ENCODE results near the gene MRPL9. TPM values are rescaled to one million over a fixed set of nuclear protein-coding genes. Genes with fewer than 3 reads are reported as not detected.

The MRPL9 gene
- total RNA-seq, 6 experiments from 2014 or later: 21.3 to 35.7 (median 28.4) TPM

GRCh38 chr1:151715726-151716404 lies 47.4 kb downstream of the MRPL9 start:
- WGBS (ENCODE audit: insufficient coverage, low coverage, low lambda C conversion rate, missing lambda C conversion rate): 57% methylated on average over 10 of the region's 17 CpGs
- Histone ChIP-seq H3K4me3 (no peak overlapping the region), H3K4me1 (no peaks in the 10 kb centered on the region), H3K36me3 (no peaks in the 10 kb centered on the region), H3K9me3 (no peaks in the 10 kb centered on the region), H3K27ac (no peak overlapping the region), H3K27me3 (no peaks in the 10 kb centered on the region)
- DNase-seq (no peak), ATAC-seq (no peak)
- TF ChIP-seq POLR2A (IDR thresholded peaks at IDR 0.05) (no peak), CTCF (IDR thresholded peaks at IDR 0.05) (no peak)
- intact Hi-C loops (cut with DNase I): no loop called here

DNA sequence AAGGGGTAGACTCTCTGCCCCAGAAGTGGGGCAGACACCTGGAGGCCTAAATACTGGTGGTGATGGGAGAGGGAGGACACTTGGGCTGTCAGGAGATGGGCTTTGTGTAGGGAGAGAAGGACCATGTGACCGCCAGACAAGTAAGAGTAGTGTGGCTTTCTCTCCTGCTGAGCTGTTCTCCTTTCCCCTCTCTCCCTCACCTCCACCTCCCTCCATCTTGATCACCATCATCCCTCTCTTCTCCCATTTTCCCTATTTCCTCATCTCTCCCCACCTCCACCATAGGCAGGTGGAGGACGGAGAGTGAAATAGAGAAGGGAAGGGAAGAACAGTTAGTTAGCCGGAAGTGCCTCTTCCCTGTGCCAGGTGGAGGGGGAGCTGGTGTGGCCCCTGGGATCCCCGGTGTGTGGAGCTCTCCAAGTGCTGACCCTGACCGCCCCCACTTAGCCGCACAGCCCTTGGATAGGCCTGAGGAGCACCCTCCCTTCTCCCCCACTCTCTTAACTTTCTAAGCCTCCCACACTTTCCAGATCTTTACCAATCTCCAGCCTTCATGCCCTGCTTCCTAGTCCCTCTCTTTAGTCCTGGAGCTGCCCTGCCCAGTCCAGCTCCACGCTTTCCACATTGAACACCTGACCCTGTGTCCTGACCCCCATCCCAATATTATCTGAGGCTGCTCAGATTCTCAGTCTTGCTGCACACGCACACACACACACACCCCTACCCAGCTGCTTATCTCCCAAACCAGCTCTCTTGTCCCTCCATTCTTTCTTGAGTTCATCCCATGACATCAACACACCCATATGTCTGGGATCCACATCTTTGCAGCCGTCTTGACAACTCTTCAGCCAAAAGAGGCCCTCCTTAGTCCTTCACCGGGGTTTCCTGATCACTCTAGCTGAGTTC lies 48.2 kb downstream of the MRPL9 start:
- Histone ChIP-seq H3K4me3 (no peak overlapping the region), H3K9me3 (no peaks in the 10 kb centered on the region), H3K27ac (no peak overlapping the region), H3K4me1 (no peaks in the 10 kb centered on the region), H3K36me3 (no peaks in the 10 kb centered on the region), H3K27me3 (no peaks in the 10 kb centered on the region)
- WGBS (ENCODE audit: insufficient coverage, low coverage, low lambda C conversion rate, missing lambda C conversion rate): 70% methylated on average over 10 of the region's 10 CpGs
- no peak for TF ChIP-seq CTCF (IDR thresholded peaks at IDR 0.05)
- no peak for TF ChIP-seq POLR2A (IDR thresholded peaks at IDR 0.05)
- intact Hi-C loops (cut with DNase I): no loop called here
- ATAC-seq (no peak), DNase-seq (no peak)

DNA sequence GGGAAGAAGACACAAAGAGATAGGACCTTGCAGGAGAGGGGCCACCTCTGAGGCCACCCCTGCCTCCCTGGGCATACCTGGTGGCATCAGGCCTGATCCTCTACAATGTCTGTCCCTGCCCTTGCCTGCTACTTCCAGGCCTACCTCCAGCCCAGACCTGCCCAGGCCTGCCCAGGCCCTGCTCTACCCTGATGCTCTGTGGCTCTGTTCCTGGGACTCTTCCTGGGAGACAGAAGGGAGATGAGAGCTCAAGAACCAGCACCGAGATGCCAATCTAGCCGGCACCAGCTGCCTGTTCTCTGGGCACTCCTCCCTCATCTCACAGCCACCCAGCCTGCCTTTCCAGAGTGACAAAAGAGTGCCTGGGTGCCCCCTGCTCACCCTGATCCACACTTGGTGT lies 49.4 kb downstream of the MRPL9 start:
- H3K4me1 ChIP-seq: no peaks in the 10 kb centered on the region
- no peaks in the 10 kb centered on the region for H3K36me3 ChIP-seq
- H3K9me3 ChIP-seq: no peaks in the 10 kb centered on the region
- TF ChIP-seq CTCF (IDR thresholded peaks at IDR 0.05): no peak
- ATAC-seq (no peak), DNase-seq (no peak)
- WGBS (ENCODE audit: insufficient coverage, low coverage, low lambda C conversion rate, missing lambda C conversion rate): no CpG with 5 or more reads among the region's 2 CpGs
- H3K27me3 ChIP-seq: no peaks in the 10 kb centered on the region
- no peak overlapping the region for H3K4me3 ChIP-seq
- intact Hi-C loops (cut with DNase I): no loop called here
- H3K27ac ChIP-seq: no peak overlapping the region

GRCh38 chr1:151713044-151713443 lies 50.3 kb downstream of the MRPL9 start:
- H3K27me3 ChIP-seq: no peaks in the 10 kb centered on the region
- no peaks in the 10 kb centered on the region for H3K4me1 ChIP-seq
- ATAC-seq (no peak), DNase-seq (no peak)
- no peak overlapping the region for H3K4me3 ChIP-seq
- TF ChIP-seq POLR2A (IDR thresholded peaks at IDR 0.05) (no peak), CTCF (IDR thresholded peaks at IDR 0.05) (no peak)
- no peaks in the 10 kb centered on the region for H3K36me3 ChIP-seq
- intact Hi-C loops (cut with DNase I): no loop called here
- no peaks in the 10 kb centered on the region for H3K9me3 ChIP-seq
- H3K27ac ChIP-seq: no peak overlapping the region
- WGBS (ENCODE audit: insufficient coverage, low coverage, low lambda C conversion rate, missing lambda C conversion rate): no CpG with 5 or more reads among the region's 2 CpGs
